ENCODE results near the gene HSD17B12. TPM values are rescaled to one million over a fixed set of nuclear protein-coding genes. Genes with fewer than 3 reads are reported as not detected.
"Not testable (repeated sequence)": the region's sequence is repeated elsewhere in the genome, so short reads cannot be mapped to it uniquely, and the experiment has no call there.

HSD17B12 gene
- total and polyA plus RNA-seq, 3 experiments from 2014 or later: 26.3 to 37.1 (median 32.3) TPM

GRCh38 chr11:43748095-43748494, 67.6 kb downstream of the HSD17B12 start:
- ChIA-PET CTCF (no interaction called here), POLR2A (no interaction called here)
- Histone ChIP-seq H3K36me3 (ENCODE audit: insufficient read depth, low read length) (no peaks in the 10 kb centered on the region), H3K27me3 (ENCODE audit: insufficient read depth, low read length, poor library complexity, severe bottlenecking) (no peaks in the 10 kb centered on the region), H3K27ac (ENCODE audit: low read depth, low read length) (no peak overlapping the region), H3K4me1 (ENCODE audit: insufficient read depth, low read length) (no peaks in the 10 kb centered on the region), H3K4me3 (ENCODE audit: low read length) (no peak overlapping the region), H3K9me3 (ENCODE audit: low read length) (no peaks in the 10 kb centered on the region)
- no peak for DNase-seq
- Mint-ChIP-seq H3K27me3 (no peaks in the 10 kb centered on the region), H3K9me3 (peaks cover 9 to 25% (median 17%) of the 10 kb centered on the region in 5 donors), H3K4me1 (no peaks in the 10 kb centered on the region), H3K4me3 (no peak overlapping the region), H3K36me3 (peaks cover 19 to 47% (median 31%) of the 10 kb centered on the region in 3 donors), H3K27ac (no peak overlapping the region)

GRCh38 chr11:43751726-43752125, 71.2 kb downstream of the HSD17B12 start:
- ChIA-PET POLR2A (no interaction called here), CTCF (no interaction called here)
- DNase-seq: no peak
- Mint-ChIP-seq H3K4me3 (no peak overlapping the region), H3K27ac (no peak overlapping the region), H3K9me3 (peaks cover 3 to 9% (median 7%) of the 10 kb centered on the region in 5 donors), H3K36me3 (peaks cover 19 to 38% (median 33%) of the 10 kb centered on the region in 3 donors), H3K27me3 (no peaks in the 10 kb centered on the region), H3K4me1 (no peaks in the 10 kb centered on the region)
- H3K4me1 ChIP-seq (ENCODE audit: insufficient read depth, low read length): no peaks in the 10 kb centered on the region
- no peaks in the 10 kb centered on the region for H3K27me3 ChIP-seq (ENCODE audit: insufficient read depth, low read length, poor library complexity, severe bottlenecking)
- H3K27ac ChIP-seq (ENCODE audit: low read depth, low read length): no peak overlapping the region
- no peak overlapping the region for H3K4me3 ChIP-seq (ENCODE audit: low read length)
- H3K9me3 ChIP-seq (ENCODE audit: low read length): no peaks in the 10 kb centered on the region
- H3K36me3 ChIP-seq (ENCODE audit: insufficient read depth, low read length): no peaks in the 10 kb centered on the region

- Histone ChIP-seq H3K36me3 (ENCODE audit: insufficient read depth, low read length) (no peaks in the 10 kb centered on the region), H3K4me1 (ENCODE audit: insufficient read depth, low read length) (no peaks in the 10 kb centered on the region), H3K27me3 (ENCODE audit: insufficient read depth, low read length, poor library complexity, severe bottlenecking) (no peaks in the 10 kb centered on the region), H3K9me3 (ENCODE audit: low read length) (no peaks in the 10 kb centered on the region), H3K27ac (ENCODE audit: low read depth, low read length) (no peak overlapping the region), H3K4me3 (ENCODE audit: low read length) (no peak overlapping the region)
- Mint-ChIP-seq H3K4me3 (no peak overlapping the region), H3K4me1 (no peaks in the 10 kb centered on the region), H3K27ac (no peak overlapping the region), H3K9me3 (no peaks in the 10 kb centered on the region), H3K36me3 (peaks cover 19 to 51% (median 29%) of the 10 kb centered on the region in 3 donors), H3K27me3 (no peaks in the 10 kb centered on the region)
- DNase-seq: no peak
- POLR2A ChIA-PET: no interaction called here
- CTCF ChIA-PET: no interaction called here
These were observed 76.0 kb downstream of the HSD17B12 start for GRCh38 chr11:43756575-43756974.

GRCh38 chr11:43758927-43759326, 78.4 kb downstream of the HSD17B12 start:
- no peaks in the 10 kb centered on the region for H3K4me1 Mint-ChIP-seq
- H3K9me3 Mint-ChIP-seq: peaks cover 0 to 10% (median 3%) of the 10 kb centered on the region in 5 donors
- Histone ChIP-seq H3K27me3 (ENCODE audit: insufficient read depth, low read length, poor library complexity, severe bottlenecking) (no peaks in the 10 kb centered on the region), H3K27ac (ENCODE audit: low read depth, low read length) (no peak overlapping the region), H3K36me3 (ENCODE audit: insufficient read depth, low read length) (no peaks in the 10 kb centered on the region), H3K4me1 (ENCODE audit: insufficient read depth, low read length) (no peaks in the 10 kb centered on the region), H3K9me3 (ENCODE audit: low read length) (no peaks in the 10 kb centered on the region), H3K4me3 (ENCODE audit: low read length) (no peak overlapping the region)
- ChIA-PET CTCF (no interaction called here), POLR2A (no interaction called here)
- no peak overlapping the region for H3K4me3 Mint-ChIP-seq
- no peaks in the 10 kb centered on the region for H3K27me3 Mint-ChIP-seq
- no peak overlapping the region for H3K27ac Mint-ChIP-seq
- peaks cover 18 to 49% (median 48%) of the 10 kb centered on the region in 3 donors for H3K36me3 Mint-ChIP-seq
- DNase-seq: no peak

- ChIA-PET CTCF (no interaction called here), POLR2A (no interaction called here)
- no peaks in the 10 kb centered on the region for H3K27me3 ChIP-seq (ENCODE audit: insufficient read depth, low read length, poor library complexity, severe bottlenecking)
- no peaks in the 10 kb centered on the region for H3K9me3 ChIP-seq (ENCODE audit: low read length)
- H3K27ac ChIP-seq (ENCODE audit: low read depth, low read length): no peak overlapping the region
- H3K36me3 ChIP-seq (ENCODE audit: insufficient read depth, low read length): no peaks in the 10 kb centered on the region
- Mint-ChIP-seq H3K36me3 (peaks cover 19 to 53% (median 41%) of the 10 kb centered on the region in 3 donors), H3K4me3 (no peak overlapping the region), H3K4me1 (no peaks in the 10 kb centered on the region), H3K27ac (no peak overlapping the region), H3K9me3 (peaks cover 9 to 25% (median 16%) of the 10 kb centered on the region in 5 donors), H3K27me3 (no peaks in the 10 kb centered on the region)
- H3K4me1 ChIP-seq (ENCODE audit: insufficient read depth, low read length): no peaks in the 10 kb centered on the region
- no peak overlapping the region for H3K4me3 ChIP-seq (ENCODE audit: low read length)
- DNase-seq: no peak
These were observed 80.4 kb downstream of the HSD17B12 start for GRCh38 chr11:43760902-43761301.

- Histone ChIP-seq H3K27me3 (ENCODE audit: insufficient read depth, low read length, poor library complexity, severe bottlenecking) (no peaks in the 10 kb centered on the region), H3K27ac (ENCODE audit: low read depth, low read length) (no peak overlapping the region), H3K4me1 (ENCODE audit: insufficient read depth, low read length) (no peaks in the 10 kb centered on the region), H3K9me3 (ENCODE audit: low read length) (no peaks in the 10 kb centered on the region), H3K36me3 (ENCODE audit: insufficient read depth, low read length) (no peaks in the 10 kb centered on the region), H3K4me3 (ENCODE audit: low read length) (no peak overlapping the region)
- Mint-ChIP-seq H3K4me3 (no peak overlapping the region), H3K9me3 (peaks cover 12 to 29% (median 20%) of the 10 kb centered on the region in 5 donors), H3K4me1 (no peaks in the 10 kb centered on the region), H3K27ac (no peak overlapping the region), H3K27me3 (no peaks in the 10 kb centered on the region), H3K36me3 (peaks cover 12 to 68% (median 29%) of the 10 kb centered on the region in 3 donors)
- ChIA-PET CTCF (no interaction called here), POLR2A (no interaction called here)
- DNase-seq: no peak
These were observed 84.7 kb downstream of the HSD17B12 start for GRCh38 chr11:43765194-43765593.

GRCh38 chr11:43768654-43769053, 88.1 kb downstream of the HSD17B12 start:
- POLR2A ChIA-PET; H3K4me1 ChIP-seq (ENCODE audit: insufficient read depth, low read length); H3K27me3 ChIP-seq (ENCODE audit: insufficient read depth, low read length, poor library complexity, severe bottlenecking); H3K4me3 ChIP-seq (ENCODE audit: low read length); H3K27me3 Mint-ChIP-seq; CTCF ChIA-PET; H3K27ac ChIP-seq (ENCODE audit: low read depth, low read length); H3K4me3 Mint-ChIP-seq; DNase-seq; H3K4me1 Mint-ChIP-seq; H3K36me3 ChIP-seq (ENCODE audit: insufficient read depth, low read length); H3K27ac Mint-ChIP-seq; H3K9me3 ChIP-seq (ENCODE audit: low read length): not testable (repeated sequence)
- H3K9me3 Mint-ChIP-seq: peaks cover 12 to 25% (median 19%) of the 10 kb centered on the region in 5 donors
- H3K36me3 Mint-ChIP-seq: peaks cover 12 to 60% (median 31%) of the 10 kb centered on the region in 3 donors

GRCh38 chr11:43770173-43770572, 89.6 kb downstream of the HSD17B12 start:
- peaks cover 13 to 54% (median 31%) of the 10 kb centered on the region in 3 donors for H3K36me3 Mint-ChIP-seq
- H3K9me3 Mint-ChIP-seq: peaks cover 3 to 22% (median 12%) of the 10 kb centered on the region in 5 donors
- no peak for DNase-seq
- no peaks in the 10 kb centered on the region for H3K36me3 ChIP-seq (ENCODE audit: insufficient read depth, low read length)
- POLR2A ChIA-PET: no interaction called here
- H3K9me3 ChIP-seq (ENCODE audit: low read length): no peaks in the 10 kb centered on the region
- H3K27ac ChIP-seq (ENCODE audit: low read depth, low read length): no peak overlapping the region
- H3K4me1 Mint-ChIP-seq: no peaks in the 10 kb centered on the region
- CTCF ChIA-PET: no interaction called here
- no peak overlapping the region for H3K4me3 Mint-ChIP-seq
- no peaks in the 10 kb centered on the region for H3K27me3 Mint-ChIP-seq
- H3K27me3 ChIP-seq (ENCODE audit: insufficient read depth, low read length, poor library complexity, severe bottlenecking): no peaks in the 10 kb centered on the region
- no peak overlapping the region for H3K27ac Mint-ChIP-seq
- H3K4me3 ChIP-seq (ENCODE audit: low read length): no peak overlapping the region
- H3K4me1 ChIP-seq (ENCODE audit: insufficient read depth, low read length): no peaks in the 10 kb centered on the region

- H3K9me3 ChIP-seq (ENCODE audit: low read length): no peaks in the 10 kb centered on the region
- no peak overlapping the region for H3K4me3 ChIP-seq (ENCODE audit: low read length)
- no peaks in the 10 kb centered on the region for H3K27me3 ChIP-seq (ENCODE audit: insufficient read depth, low read length, poor library complexity, severe bottlenecking)
- no peak overlapping the region for H3K27ac ChIP-seq (ENCODE audit: low read depth, low read length)
- no peak overlapping the region for H3K4me3 Mint-ChIP-seq
- H3K36me3 Mint-ChIP-seq: peaks cover 7 to 36% (median 24%) of the 10 kb centered on the region in 3 donors
- H3K4me1 ChIP-seq (ENCODE audit: insufficient read depth, low read length): no peaks in the 10 kb centered on the region
- POLR2A ChIA-PET: no interaction called here
- CTCF ChIA-PET: no interaction called here
- H3K27me3 Mint-ChIP-seq: no peaks in the 10 kb centered on the region
- no peak overlapping the region for H3K27ac Mint-ChIP-seq
- no peak for DNase-seq
- H3K36me3 ChIP-seq (ENCODE audit: insufficient read depth, low read length): no peaks in the 10 kb centered on the region
- H3K4me1 Mint-ChIP-seq: no peaks in the 10 kb centered on the region
- H3K9me3 Mint-ChIP-seq: peaks cover 0 to 20% (median 8%) of the 10 kb centered on the region in 5 donors
These were observed 92.2 kb downstream of the HSD17B12 start for GRCh38 chr11:43772733-43773132.
